Vagina (tissue), 2 donors: ENCODE measurements around the gene MIAT. TPM values are rescaled to one million over a fixed set of nuclear protein-coding genes. Genes with fewer than 3 reads are reported as not detected.

Experiments used
- DNase-seq, 2 donors: peaks; one replicate each; pipeline ENCODE4 v3.0.0-alpha.2; 2017; ENCODE audit errors: extremely low spot score in 2 of 2
- H3K27ac ChIP-seq: fragments of 200-600 bp; sonication (generic); one replicate; pipeline ENCODE4 v1.5.1; 2019
- H3K27me3 ChIP-seq: fragments of 200-600 bp; sonication (generic); one replicate; pipeline ENCODE4 v1.5.1; 2019
- H3K36me3 ChIP-seq, 2 donors: fragments of 200-600 bp; sonication (generic); one replicate each; pipeline ENCODE4 v1.5.1; 2017 to 2019
- H3K4me1 ChIP-seq: fragments of 200-600 bp; sonication (generic); one replicate; pipeline ENCODE4 v1.5.1; 2019
- H3K4me3 ChIP-seq, 2 donors: fragments of 200-600 bp; sonication (generic); 1 replicate in 1 of 2; 2 replicates in 1 of 2; pipeline ENCODE4 v1.5.1; 2016 to 2019
- H3K9me3 ChIP-seq: fragments of 200-600 bp; sonication (generic); one replicate; pipeline ENCODE4 v1.5.1; 2019
- POLR2A ChIP-seq, 2 donors: fragments of 450-650 bp; IDR thresholded peaks; one replicate each; pipeline ENCODE4 v1.6.1; 2017; ENCODE audit warnings: antibody characterized with exemption in 2 of 2, mild to moderate bottlenecking in 2 of 2, moderate library complexity in 2 of 2
- POLR2AphosphoS5 ChIP-seq, 2 donors: sonication (generic); formaldehyde crosslinking; IDR thresholded peaks; one replicate each; pipeline ENCODE4 v1.9.0; 2017; ENCODE audit warnings: antibody characterized with exemption in 2 of 2, mild to moderate bottlenecking in 2 of 2, low read depth in 1 of 2; ENCODE audit not compliant: insufficient read depth in 1 of 2
- intact Hi-C: fragments of 100-400 bp; cut with DNase I; formaldehyde crosslinking; loops from one replicate; pipeline ENCODE4 v1.15.1; 2023
- total RNA-seq: library from RNA; depleted of rRNA; stranded (reverse); fragments of >200 nt; gene quantifications from one replicate; pipeline ENCODE4 v1.2.3, GENCODE V29; 2016
- TF ChIP-seq, protein P1 (sequence below), 3 experiments: fragments of 450-650 bp in 2 of 3; fragments of 200-600 bp in 1 of 3; sonication (generic) in 1 of 3; IDR thresholded peaks; one replicate each; pipeline ENCODE4 v1.5.1; 2017 to 2019; ENCODE audit warnings: antibody characterized with exemption in 3 of 3, mild to moderate bottlenecking in 2 of 3, moderate library complexity in 2 of 3

MIAT gene
- total RNA-seq, 1 donor from 2014 or later = 2.7 TPM

DNA sequence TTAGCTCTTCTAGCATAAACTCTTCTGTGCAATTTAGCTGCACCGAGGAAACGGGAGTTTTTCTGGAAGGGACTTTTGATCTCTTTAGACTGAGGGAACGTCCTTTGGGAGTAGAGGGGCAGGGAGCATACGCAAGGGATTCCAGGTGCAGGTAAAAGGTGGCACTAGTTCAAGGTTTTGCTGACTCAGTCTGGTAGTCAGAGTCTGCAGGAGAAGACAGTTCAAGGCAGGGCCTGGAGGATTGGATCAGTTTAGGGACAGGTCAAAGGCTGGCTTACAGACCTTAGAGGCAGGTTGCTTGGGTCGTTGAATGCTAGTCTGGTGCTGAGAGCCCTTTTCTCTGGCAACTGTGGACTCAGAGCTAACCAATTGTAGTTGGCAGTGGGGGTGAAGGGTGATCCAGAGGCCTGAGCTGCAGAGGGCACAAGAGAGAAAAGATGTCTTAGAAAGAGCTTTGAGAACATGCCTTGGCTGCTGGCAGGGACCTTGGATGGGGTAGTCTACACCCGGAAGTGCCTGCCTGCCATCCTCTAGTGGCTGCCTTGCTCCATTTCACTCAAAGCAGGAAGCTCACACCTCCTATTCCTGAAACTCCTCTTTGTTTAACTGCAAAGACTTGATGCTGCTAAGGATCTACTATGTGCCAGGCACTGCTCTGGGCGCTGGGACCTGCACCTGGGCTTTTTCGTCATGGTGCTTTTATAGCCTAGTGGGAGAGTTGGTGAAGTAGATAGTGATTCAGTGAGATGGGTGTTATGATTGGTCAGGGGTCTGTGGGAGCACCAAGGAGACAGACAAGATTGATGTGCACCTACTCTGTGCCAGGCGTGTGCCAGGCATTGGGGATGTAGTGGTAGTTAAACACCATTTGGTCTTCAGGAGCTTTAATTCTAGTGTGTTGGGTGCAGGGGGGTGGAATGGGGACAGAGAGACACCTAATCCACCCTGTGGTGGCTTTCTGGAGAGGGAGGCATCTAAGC is 17.1 kb downstream of the MIAT start:
- no peak for DNase-seq
- intact Hi-C loops = loop anchor here (10.0 kb wide), 1 partner anchor 1130 kb away; the partner anchor contains the start of gene MN1
- H3K4me3 ChIP-seq = peak overlapping the region in 1 of 2 donors; percentile 80
- peaks cover 28% of the 10 kb centered on the region for H3K4me1 ChIP-seq
- H3K36me3 ChIP-seq = no peaks in the 10 kb centered on the region
- no peaks in the 10 kb centered on the region for H3K9me3 ChIP-seq
- H3K27ac ChIP-seq = peak overlapping the region; percentile 95
- no peak for TF ChIP-seq POLR2AphosphoS5 (IDR thresholded peaks at IDR 0.05; ENCODE audit: insufficient read depth in 1 of 2, low read depth in 1 of 2)
- TF ChIP-seq, protein P1, sequence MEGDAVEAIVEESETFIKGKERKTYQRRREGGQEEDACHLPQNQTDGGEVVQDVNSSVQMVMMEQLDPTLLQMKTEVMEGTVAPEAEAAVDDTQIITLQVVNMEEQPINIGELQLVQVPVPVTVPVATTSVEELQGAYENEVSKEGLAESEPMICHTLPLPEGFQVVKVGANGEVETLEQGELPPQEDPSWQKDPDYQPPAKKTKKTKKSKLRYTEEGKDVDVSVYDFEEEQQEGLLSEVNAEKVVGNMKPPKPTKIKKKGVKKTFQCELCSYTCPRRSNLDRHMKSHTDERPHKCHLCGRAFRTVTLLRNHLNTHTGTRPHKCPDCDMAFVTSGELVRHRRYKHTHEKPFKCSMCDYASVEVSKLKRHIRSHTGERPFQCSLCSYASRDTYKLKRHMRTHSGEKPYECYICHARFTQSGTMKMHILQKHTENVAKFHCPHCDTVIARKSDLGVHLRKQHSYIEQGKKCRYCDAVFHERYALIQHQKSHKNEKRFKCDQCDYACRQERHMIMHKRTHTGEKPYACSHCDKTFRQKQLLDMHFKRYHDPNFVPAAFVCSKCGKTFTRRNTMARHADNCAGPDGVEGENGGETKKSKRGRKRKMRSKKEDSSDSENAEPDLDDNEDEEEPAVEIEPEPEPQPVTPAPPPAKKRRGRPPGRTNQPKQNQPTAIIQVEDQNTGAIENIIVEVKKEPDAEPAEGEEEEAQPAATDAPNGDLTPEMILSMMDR (IDR thresholded peaks at IDR 0.05) = no peak
- TF ChIP-seq POLR2A (IDR thresholded peaks at IDR 0.05) = no peak
- no peaks in the 10 kb centered on the region for H3K27me3 ChIP-seq

DNA sequence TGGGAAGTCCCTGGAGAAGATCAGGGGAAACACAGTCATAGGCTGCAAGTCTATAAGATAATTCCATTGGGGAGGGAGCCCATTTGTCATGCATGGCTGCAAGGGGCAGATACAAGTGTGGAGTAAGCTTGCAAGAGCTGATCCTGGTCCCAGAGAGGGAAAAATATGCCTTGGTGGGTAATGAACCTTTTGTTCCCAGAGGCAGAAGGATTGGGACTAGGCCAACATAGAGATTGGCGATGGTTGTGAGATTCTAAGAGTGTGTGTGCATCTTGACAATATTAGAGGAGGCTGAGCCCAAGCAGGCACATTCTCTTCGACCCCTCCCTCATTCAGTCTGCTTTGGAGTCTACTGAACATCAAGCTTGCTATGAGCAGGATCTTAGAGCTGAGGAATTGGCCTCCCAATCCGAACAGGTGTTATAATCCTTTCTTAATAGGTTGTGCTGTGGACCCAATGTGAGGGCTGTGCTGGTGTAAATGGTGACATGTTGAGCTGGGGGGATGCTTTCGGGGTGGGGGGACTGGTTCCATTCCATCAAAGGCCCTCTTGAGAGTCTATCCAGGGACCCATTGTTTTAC is 18.4 kb downstream of the MIAT start:
- Histone ChIP-seq H3K27me3 (no peaks in the 10 kb centered on the region), H3K4me1 (peaks cover 28% of the 10 kb centered on the region), H3K27ac (no peak overlapping the region), H3K36me3 (no peaks in the 10 kb centered on the region), H3K4me3 (no peak overlapping the region), H3K9me3 (no peaks in the 10 kb centered on the region)
- intact Hi-C loops = loop anchor here (10.0 kb wide), 1 partner anchor 1129 kb away; the partner anchor contains the start of gene MN1
- TF ChIP-seq POLR2AphosphoS5 (IDR thresholded peaks at IDR 0.05; ENCODE audit: insufficient read depth in 1 of 2, low read depth in 1 of 2) (no peak), POLR2A (IDR thresholded peaks at IDR 0.05) (no peak)
- TF ChIP-seq, protein P1 (IDR thresholded peaks at IDR 0.05) = no peak
- no peak for DNase-seq

DNA sequence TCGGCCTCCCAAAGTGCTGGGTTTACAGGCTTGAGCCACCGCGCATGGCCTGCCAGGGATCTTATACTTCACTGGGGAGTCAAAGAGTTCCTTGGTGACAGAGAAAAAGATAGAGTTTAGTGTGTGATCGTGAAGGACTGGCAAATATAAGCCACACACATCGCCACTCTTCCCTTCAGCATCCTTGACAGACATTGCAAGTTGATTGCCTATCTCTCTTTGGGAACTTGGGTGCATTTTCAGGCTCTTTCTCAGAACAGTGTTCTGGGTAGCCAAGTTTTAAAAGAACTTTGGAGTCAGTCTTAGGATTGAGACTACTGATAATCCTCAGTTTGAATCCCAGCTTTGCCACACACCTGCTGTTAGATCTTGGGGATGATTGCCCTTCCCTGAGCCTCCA is 19.8 kb downstream of the MIAT start:
- no peak for DNase-seq
- intact Hi-C loops = loop anchor here (10.0 kb wide), 1 partner anchor 1128 kb away; the partner anchor contains the start of gene MN1
- TF ChIP-seq, protein P1 (IDR thresholded peaks at IDR 0.05) = no peak
- TF ChIP-seq POLR2A (IDR thresholded peaks at IDR 0.05) (no peak), POLR2AphosphoS5 (IDR thresholded peaks at IDR 0.05; ENCODE audit: insufficient read depth in 1 of 2, low read depth in 1 of 2) (no peak)

DNA sequence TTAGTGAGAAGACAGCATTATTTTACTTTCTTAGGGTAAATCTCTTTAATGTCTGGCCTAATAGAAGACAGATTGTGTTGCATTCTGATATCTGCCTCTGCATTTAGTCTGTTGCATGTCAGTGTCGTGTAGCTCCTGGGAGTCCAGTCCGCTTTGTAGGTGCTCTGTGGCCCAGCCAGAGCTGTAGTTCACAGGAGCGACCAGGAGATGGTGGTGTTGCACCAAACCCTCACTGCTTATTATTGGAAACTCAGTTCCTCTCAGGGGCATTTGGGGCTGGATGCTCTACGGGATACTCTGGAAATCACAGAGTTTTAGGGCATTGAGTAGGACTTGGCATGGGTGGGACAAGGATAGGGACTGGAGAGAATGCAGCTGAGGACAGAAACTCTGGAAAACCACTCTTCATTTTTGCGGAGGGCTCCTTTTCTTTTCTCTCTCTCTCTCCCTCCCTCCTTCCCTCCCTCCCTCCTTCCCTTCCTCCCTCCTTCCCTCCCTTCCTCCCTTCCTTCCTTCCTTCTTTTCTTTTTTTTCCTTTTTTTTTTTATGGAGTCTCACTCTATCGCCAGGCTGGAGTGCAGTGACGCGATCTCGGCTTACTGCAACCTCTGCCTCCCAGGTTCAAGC is 21.7 kb downstream of the MIAT start:
- no peaks in the 10 kb centered on the region for H3K27me3 ChIP-seq
- peaks cover 0 to 15% of the 10 kb centered on the region in 2 donors for H3K36me3 ChIP-seq
- H3K9me3 ChIP-seq = no peaks in the 10 kb centered on the region
- intact Hi-C loops = loop anchor here (10.0 kb wide), 1 partner anchor 1126 kb away; the partner anchor contains the start of gene MN1
- no peak for DNase-seq
- no peak overlapping the region for H3K27ac ChIP-seq
- no peak overlapping the region for H3K4me3 ChIP-seq
- TF ChIP-seq POLR2AphosphoS5 (IDR thresholded peaks at IDR 0.05; ENCODE audit: insufficient read depth in 1 of 2, low read depth in 1 of 2) = no peak
- TF ChIP-seq, protein P1 (IDR thresholded peaks at IDR 0.05) = peak; percentile 63 to 84 (median 75)
- peaks cover 15% of the 10 kb centered on the region for H3K4me1 ChIP-seq

More for the DNA sequence above, 19.8 kb downstream of the MIAT start:
- Histone ChIP-seq H3K27me3 (no peaks in the 10 kb centered on the region), H3K27ac (no peak overlapping the region), H3K4me1 (peaks cover 28% of the 10 kb centered on the region), H3K36me3 (peaks cover 0 to 13% of the 10 kb centered on the region in 2 donors), H3K4me3 (no peak overlapping the region), H3K9me3 (no peaks in the 10 kb centered on the region)
